KMS-11 (cell line): ENCODE measurements around the gene FAM32A.

ENCODE experiments used
- H2AFZ ChIP-seq: fragments of 200-600 bp; sonication (generic); 2 replicates; pipeline ENCODE4 v1.6.1; 2016; ENCODE audit warnings: antibody characterized with exemption, mixed run types, low read depth
- H3K27ac ChIP-seq: fragments of 200-600 bp; sonication (generic); 2 replicates; pipeline ENCODE4 v1.6.1; 2016; ENCODE audit warnings: mild to moderate bottlenecking, mixed run types
- H3K27me3 ChIP-seq: fragments of 200-600 bp; sonication (generic); 2 replicates; pipeline ENCODE4 v1.6.1; 2017; ENCODE audit warnings: mild to moderate bottlenecking, low read depth, mixed run types, moderate library complexity; ENCODE audit not compliant: insufficient read depth
- H3K36me3 ChIP-seq: fragments of 200-600 bp; sonication (generic); 2 replicates; pipeline ENCODE4 v1.6.1; 2017; ENCODE audit warnings: mild to moderate bottlenecking, mixed run types; ENCODE audit not compliant: insufficient read depth
- H3K4me1 ChIP-seq: fragments of 200-600 bp; sonication (generic); 2 replicates; pipeline ENCODE4 v1.6.1; 2016; ENCODE audit warnings: mild to moderate bottlenecking, low read depth, mixed run types; ENCODE audit not compliant: poor library complexity, severe bottlenecking
- H3K4me2 ChIP-seq: fragments of 200-600 bp; sonication (generic); 2 replicates; pipeline ENCODE4 v1.7.0; 2016; ENCODE audit warnings: mild to moderate bottlenecking, mixed run types
- H3K4me3 ChIP-seq: fragments of 200-600 bp; sonication (generic); IDR thresholded peaks from 2 replicates; pipeline ENCODE4 v1.6.1; 2017; ENCODE audit warnings: low read depth, low read length, mixed read lengths; ENCODE audit not compliant: insufficient read depth
- H3K79me2 ChIP-seq: fragments of 200-600 bp; sonication (generic); 2 replicates; pipeline ENCODE4 v1.6.1; 2016; ENCODE audit warnings: low read depth, mixed run types; ENCODE audit not compliant: insufficient read depth
- H3K9ac ChIP-seq: fragments of 200-600 bp; sonication (generic); 2 replicates; pipeline ENCODE4 v1.6.1; 2016; ENCODE audit warnings: mild to moderate bottlenecking, mixed run types
- H4K20me1 ChIP-seq: fragments of 200-600 bp; sonication (generic); 2 replicates; pipeline ENCODE4 v1.6.1; 2016; ENCODE audit warnings: mild to moderate bottlenecking, mixed run types; ENCODE audit not compliant: insufficient read depth
- CTCF ChIP-seq: fragments of 200-600 bp; sonication (generic); conservative IDR thresholded peaks from 2 replicates; pipeline ENCODE4 v1.6.1; 2017; ENCODE audit warnings: low read depth, mild to moderate bottlenecking, antibody characterized with exemption, low read length, moderate library complexity, mixed read lengths

FAM32A gene

DNA sequence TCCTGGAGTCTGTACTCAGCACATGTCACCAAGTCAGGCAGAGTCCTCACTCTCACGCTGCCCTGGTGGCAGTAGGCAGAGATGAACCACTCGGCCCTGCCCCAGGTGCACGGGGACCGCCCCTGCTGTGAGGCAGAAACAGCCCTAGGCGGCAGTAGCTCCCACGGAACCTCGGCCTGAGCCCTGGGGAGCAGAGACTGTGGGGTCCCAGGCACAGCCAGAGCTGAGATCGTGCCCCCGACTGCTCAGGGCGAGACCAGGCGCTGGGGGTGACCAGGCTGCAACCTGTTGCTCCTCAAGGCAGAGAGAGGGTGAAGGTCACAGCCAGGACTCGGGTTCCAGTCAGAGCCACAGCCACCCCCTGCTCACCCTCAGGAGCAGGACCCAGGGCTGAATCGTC lies 47.4 kb downstream of the FAM32A start:
- Histone ChIP-seq H3K79me2 (no peaks in the 10 kb centered on the region), H3K36me3 (no peaks in the 10 kb centered on the region), H3K4me1 (no peaks in the 10 kb centered on the region)

DNA sequence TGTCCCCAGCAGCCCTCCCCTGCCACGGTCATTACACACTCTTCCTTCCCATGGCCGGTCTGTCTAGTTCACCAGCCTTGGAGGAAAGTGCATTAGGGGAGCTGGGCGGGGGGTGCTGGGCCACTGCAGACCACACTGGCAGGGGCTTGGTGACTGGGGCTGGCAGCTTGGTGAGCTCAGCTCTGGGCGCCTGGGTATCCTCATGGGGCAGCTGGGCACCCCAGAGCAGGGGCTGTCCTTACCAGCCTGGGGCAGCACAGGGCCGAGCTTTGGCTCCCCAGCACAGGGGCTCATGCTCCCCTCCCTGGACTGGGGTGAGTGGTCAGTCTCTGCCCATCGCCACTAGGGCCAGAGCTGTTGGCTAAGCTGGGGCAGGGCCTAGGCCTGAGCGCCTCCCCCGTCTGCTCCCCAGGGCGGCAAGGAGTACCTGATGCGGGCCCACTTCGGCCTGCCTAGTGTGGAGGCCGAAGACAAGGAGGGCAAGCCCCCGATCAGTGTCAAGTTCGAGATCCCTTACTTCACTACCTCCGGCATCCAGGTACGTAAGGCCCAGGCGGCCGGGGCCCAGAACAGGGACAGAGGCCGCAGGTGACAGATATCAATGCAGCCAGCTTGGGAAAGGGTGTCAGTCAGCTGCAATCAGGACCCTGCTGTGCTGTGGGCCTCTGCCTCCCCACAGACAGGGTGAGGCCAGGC lies 48.0 kb downstream of the FAM32A start:
- Histone ChIP-seq H3K4me3 (no peak overlapping the region), H3K4me2 (no peak overlapping the region), H3K27me3 (no peaks in the 10 kb centered on the region), H4K20me1 (no peaks in the 10 kb centered on the region), H2AFZ (no peak overlapping the region), H3K79me2 (no peaks in the 10 kb centered on the region), H3K4me1 (no peaks in the 10 kb centered on the region), H3K9ac (no peak overlapping the region), H3K27ac (no peak overlapping the region), H3K36me3 (no peaks in the 10 kb centered on the region)
- TF ChIP-seq CTCF = no peak

More for the DNA sequence above, 47.4 kb downstream of the FAM32A start:
- Histone ChIP-seq H3K4me2 (no peak overlapping the region), H4K20me1 (no peaks in the 10 kb centered on the region), H2AFZ (no peak overlapping the region), H3K4me3 (no peak overlapping the region), H3K27ac (no peak overlapping the region), H3K9ac (no peak overlapping the region), H3K27me3 (no peaks in the 10 kb centered on the region)
- TF ChIP-seq CTCF = no peak

- H2AFZ ChIP-seq = no peak overlapping the region
- no peaks in the 10 kb centered on the region for H3K36me3 ChIP-seq
- TF ChIP-seq CTCF = no peak
- no peaks in the 10 kb centered on the region for H3K79me2 ChIP-seq
- H3K27me3 ChIP-seq = no peaks in the 10 kb centered on the region
- no peak overlapping the region for H3K9ac ChIP-seq
- no peak overlapping the region for H3K4me3 ChIP-seq
- H3K4me1 ChIP-seq = no peaks in the 10 kb centered on the region
- no peak overlapping the region for H3K27ac ChIP-seq
- H3K4me2 ChIP-seq = no peak overlapping the region
- H4K20me1 ChIP-seq = no peaks in the 10 kb centered on the region
Measured at GRCh38 chr19:16233836-16234551, 48.8 kb downstream of the FAM32A start.

DNA sequence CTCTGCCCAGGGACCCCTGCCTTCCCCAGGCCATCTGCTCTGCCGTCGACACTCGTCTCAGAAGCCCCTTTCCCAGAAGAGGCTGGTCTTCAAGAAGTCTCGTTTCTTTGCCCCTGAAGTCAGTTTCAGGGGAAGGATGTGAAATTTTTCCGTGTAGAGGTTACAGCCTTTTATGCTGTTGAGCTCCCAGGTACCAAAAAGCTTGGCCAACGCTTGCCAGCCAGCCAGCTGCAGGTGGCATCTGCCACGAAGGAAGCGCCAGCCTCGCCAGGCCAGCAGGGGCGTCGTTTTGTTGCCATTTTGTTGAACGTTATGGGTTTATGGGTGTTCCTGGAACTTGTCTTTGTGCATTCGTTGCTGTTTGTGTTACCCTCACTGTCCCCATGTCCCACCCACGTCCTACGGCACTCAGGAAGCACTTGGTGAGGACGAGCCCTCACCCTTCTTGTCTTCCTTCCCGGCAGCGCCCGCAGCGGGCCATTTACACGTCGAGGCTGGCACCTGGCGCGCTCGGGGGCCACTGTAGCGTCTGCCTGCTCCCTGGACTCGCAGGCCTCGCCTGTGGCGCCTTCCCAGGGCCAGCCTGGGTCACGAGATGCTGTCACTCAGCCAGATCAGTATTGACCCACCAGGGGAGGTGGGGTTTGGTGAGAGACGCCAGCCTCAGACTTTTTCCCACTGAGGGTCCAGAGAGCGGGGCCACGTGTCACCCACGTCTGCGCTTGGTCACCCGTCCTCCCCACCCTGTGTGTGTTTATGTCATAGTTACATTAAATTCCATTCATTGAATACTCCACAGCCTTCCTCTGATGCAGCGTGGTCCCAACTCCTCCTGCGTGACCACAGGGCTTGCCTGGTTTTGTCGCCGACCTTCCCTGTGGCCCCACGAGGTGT lies 49.6 kb downstream of the FAM32A start:
- H3K36me3 ChIP-seq = no peaks in the 10 kb centered on the region
- no peak overlapping the region for H3K27ac ChIP-seq
- H3K4me2 ChIP-seq = no peak overlapping the region

More for the DNA sequence above, 49.6 kb downstream of the FAM32A start:
- Histone ChIP-seq H4K20me1 (no peaks in the 10 kb centered on the region), H3K27me3 (no peaks in the 10 kb centered on the region), H3K9ac (no peak overlapping the region), H3K4me1 (no peaks in the 10 kb centered on the region), H2AFZ (no peak overlapping the region), H3K4me3 (no peak overlapping the region), H3K79me2 (no peaks in the 10 kb centered on the region)
- TF ChIP-seq CTCF = no peak
